H1 (cell line): ENCODE measurements around the gene WBP1L. TPM values are rescaled to one million over a fixed set of nuclear protein-coding genes. Genes with fewer than 3 reads are reported as not detected.

Source experiments
- CTCF ChIA-PET: fragments of 300-600 bp; sonication (Branson Sonifier 250); formaldehyde crosslinking; loops from one replicate; lab custom pipeline; 2021; ENCODE audit not compliant: partially characterized antibody; lab: Charles Lee
- POLR2A ChIA-PET: fragments of 300-600 bp; sonication (Branson Sonifier 250); formaldehyde crosslinking; loops from one replicate; lab custom pipeline; 2021; ENCODE audit warnings: inconsistent platforms; ENCODE audit not compliant: partially characterized antibody; lab: Charles Lee
- DNase-seq, 2 experiments: peaks; one replicate each; pipeline versions ENCODE4 v3.0.0 to v3.0.0-alpha.2; 2010 to 2022; ENCODE audit warnings: low spot score in 2 of 2, low read depth in 1 of 2, mixed read lengths in 1 of 2
- FAIRE-seq: peaks from 2 replicates; lab custom pipeline; 2011; peaks lifted over from hg19 to GRCh38; lab: Jason Lieb, UNC
- H2AFZ ChIP-seq: 2 replicates; pipeline ENCODE4 v1.8.1; 2012; ENCODE audit warnings: low read length, inconsistent platforms
- H2AK5ac ChIP-seq: 2 replicates; pipeline ENCODE4 v1.6.1; 2013; ENCODE audit warnings: low read depth, low read length
- H2BK120ac ChIP-seq: replicated peaks from 2 replicates; pipeline ENCODE3; 2013; ENCODE audit warnings: low read depth, low read length, inconsistent platforms
- H2BK12ac ChIP-seq: 2 replicates; pipeline ENCODE4 v1.6.1; 2013; ENCODE audit warnings: low read depth, low read length
- H2BK15ac ChIP-seq: 2 replicates; pipeline ENCODE4 v1.6.1; 2013; ENCODE audit warnings: low read length
- H2BK20ac ChIP-seq: 2 replicates; pipeline ENCODE4 v1.6.1; 2013; ENCODE audit warnings: low read length
- H2BK5ac ChIP-seq: 2 replicates; pipeline ENCODE4 v1.6.1; 2013; ENCODE audit warnings: low read depth, low read length
- H3K14ac ChIP-seq: 2 replicates; pipeline ENCODE4 v1.6.1; 2013; ENCODE audit warnings: inconsistent platforms; ENCODE audit not compliant: insufficient read length
- H3K18ac ChIP-seq: 2 replicates; pipeline ENCODE4 v1.6.1; 2013; ENCODE audit warnings: low read length; ENCODE audit errors: extremely low read depth
- H3K23ac ChIP-seq: 2 replicates; pipeline ENCODE4 v1.6.1; 2013; ENCODE audit warnings: inconsistent platforms; ENCODE audit not compliant: insufficient read length
- H3K23me2 ChIP-seq: 2 replicates; pipeline ENCODE4 v1.6.1; 2013; ENCODE audit warnings: low read depth, low read length
- H3K27ac ChIP-seq: 2 replicates; pipeline ENCODE4 v1.6.1; 2011; ENCODE audit warnings: low read depth, low read length, inconsistent platforms
- H3K27me3 ChIP-seq, 4 experiments: replicated peaks in 1 of 4; 1 replicate in 1 of 4; 2 replicates in 3 of 4; pipeline versions ENCODE4 v1.6.1 to v1.8.1; 2011 to 2013; ENCODE audit warnings: low read length in 3 of 4, mild to moderate bottlenecking in 3 of 4, inconsistent platforms in 2 of 4, mixed read lengths in 2 of 4, moderate library complexity in 1 of 4; ENCODE audit not compliant: control insufficient read depth in 3 of 4, insufficient read depth in 3 of 4; ENCODE audit errors: extremely low read depth in 1 of 4
- H3K36me3 ChIP-seq, 4 experiments: 2 replicates each; pipeline versions ENCODE4 v1.6.1 to v1.8.1; 2011 to 2013; ENCODE audit warnings: mild to moderate bottlenecking in 4 of 4, low read length in 3 of 4, moderate library complexity in 2 of 4, control low read depth in 1 of 4, inconsistent platforms in 1 of 4; ENCODE audit not compliant: insufficient read depth in 4 of 4, control insufficient read depth in 2 of 4
- H3K4ac ChIP-seq: replicated peaks from 2 replicates; pipeline ENCODE3; 2013; ENCODE audit warnings: low read length, low read depth, mixed read lengths, inconsistent platforms; ENCODE audit not compliant: insufficient read length
- H3K4me1 ChIP-seq, 4 experiments: replicated peaks in 1 of 4; 1 replicate in 1 of 4; 2 replicates in 3 of 4; pipeline versions ENCODE4 v1.6.1 to v1.8.1; 2011 to 2013; ENCODE audit warnings: low read length in 3 of 4, inconsistent platforms in 2 of 4, mixed read lengths in 1 of 4; ENCODE audit not compliant: insufficient read depth in 4 of 4, control insufficient read depth in 3 of 4
- H3K4me2 ChIP-seq, 2 experiments: 2 replicates each; pipeline versions ENCODE4 v1.6.1 to v1.8.1; 2011 to 2013; ENCODE audit warnings: low read depth in 2 of 2, low read length in 2 of 2, control low read depth in 1 of 2, inconsistent platforms in 1 of 2, mild to moderate bottlenecking in 1 of 2; ENCODE audit not compliant: insufficient read depth in 1 of 2
- H3K4me3 ChIP-seq, 4 experiments: fragments of 200-600, 300-600 bp in 1 of 4; sonication (generic), shearing (Covaris generic), sonication (Bioruptor Twin) in 1 of 4; 2 replicates each; pipeline versions ENCODE4 v1.5.1 to v1.8.1; 2011 to 2016; ENCODE audit warnings: low read length in 4 of 4, low read depth in 3 of 4, control low read depth in 2 of 4, inconsistent platforms in 2 of 4, mild to moderate bottlenecking in 2 of 4, mixed read lengths in 1 of 4, moderate library complexity in 1 of 4; ENCODE audit not compliant: insufficient read depth in 2 of 4; ENCODE audit errors: extremely low read depth in 1 of 4
- H3K56ac ChIP-seq: replicated peaks from 2 replicates; pipeline ENCODE3; 2013; ENCODE audit warnings: low read depth, mild to moderate bottlenecking, mixed read lengths, low read length, inconsistent platforms; ENCODE audit not compliant: insufficient read length
- H3K79me1 ChIP-seq: 2 replicates; pipeline ENCODE4 v1.6.1; 2013; ENCODE audit warnings: low read depth, low read length, control low read depth
- H3K79me2 ChIP-seq, 2 experiments: 2 replicates each; pipeline versions ENCODE4 v1.6.1 to v1.8.1; 2012 to 2013; ENCODE audit warnings: low read length in 2 of 2, mild to moderate bottlenecking in 2 of 2, inconsistent platforms in 1 of 2; ENCODE audit not compliant: insufficient read depth in 2 of 2, control insufficient read depth in 1 of 2
- H3K9ac ChIP-seq, 4 experiments: replicated peaks in 1 of 4; 1 replicate in 1 of 4; 2 replicates in 3 of 4; pipeline versions ENCODE4 v1.6.1 to v1.8.1; 2011 to 2013; ENCODE audit warnings: low read depth in 3 of 4, low read length in 3 of 4, control low read depth in 2 of 4, mild to moderate bottlenecking in 2 of 4, moderate library complexity in 2 of 4, inconsistent platforms in 1 of 4; ENCODE audit errors: extremely low read depth in 1 of 4
- H3K9me3 ChIP-seq, 2 experiments: 2 replicates each; pipeline versions ENCODE4 v1.6.1 to v1.8.1; 2012 to 2013; ENCODE audit warnings: mild to moderate bottlenecking in 2 of 2, moderate library complexity in 2 of 2, control low read depth in 1 of 2, inconsistent platforms in 1 of 2, low read depth in 1 of 2, low read length in 1 of 2, mixed read lengths in 1 of 2; ENCODE audit not compliant: insufficient read depth in 2 of 2
- H4K20me1 ChIP-seq, 2 experiments: replicated peaks in 1 of 2; 2 replicates each; pipeline versions ENCODE3 to v1.8.1; 2011 to 2013; ENCODE audit warnings: inconsistent platforms in 2 of 2, low read length in 2 of 2, mild to moderate bottlenecking in 1 of 2; ENCODE audit not compliant: insufficient read depth in 2 of 2, control insufficient read depth in 1 of 2
- H4K5ac ChIP-seq: 2 replicates; pipeline ENCODE4 v1.6.1; 2013; ENCODE audit warnings: low read length, low read depth, mixed read lengths, inconsistent platforms; ENCODE audit not compliant: insufficient read length
- H4K8ac ChIP-seq: 2 replicates; pipeline ENCODE4 v1.8.0; 2013; ENCODE audit warnings: mild to moderate bottlenecking, moderate library complexity, low read length, inconsistent platforms; ENCODE audit not compliant: insufficient read depth; ENCODE audit errors: extremely low read depth
- H4K91ac ChIP-seq: replicated peaks from 2 replicates; pipeline ENCODE3; 2013; ENCODE audit warnings: low read length, mixed read lengths, inconsistent platforms; ENCODE audit not compliant: insufficient read length
- BACH1 ChIP-seq: IDR thresholded peaks from 2 replicates; pipeline ENCODE4 v1.6.1; 2012; ENCODE audit warnings: low read length, improper control_type of control experiment
- CBX8 ChIP-seq: fragments of 300-800, 300-1000 bp; sonication (generic); IDR thresholded peaks from 2 replicates; pipeline ENCODE4 v1.7.1; 2016; ENCODE audit warnings: low read depth, low read length, borderline replicate concordance
- EP300 ChIP-seq, 2 experiments: IDR thresholded peaks; 1 replicate in 1 of 2; 2 replicates in 1 of 2; pipeline ENCODE4 v1.6.1; 2011 to 2012; ENCODE audit warnings: low read depth in 2 of 2, low read length in 2 of 2, mild to moderate bottlenecking in 2 of 2, borderline replicate concordance in 1 of 2, inconsistent platforms in 1 of 2, moderate library complexity in 1 of 2
- GTF2F1 ChIP-seq: IDR thresholded peaks from 2 replicates; pipeline ENCODE4 v1.6.1; 2012; ENCODE audit warnings: low read depth, low read length, improper control_type of control experiment, borderline replicate concordance
- HDAC6 ChIP-seq: IDR thresholded peaks from one replicate; pipeline ENCODE4 v1.7.1; 2012; ENCODE audit warnings: low read depth, mild to moderate bottlenecking, inconsistent platforms, low read length, moderate library complexity
- PHF8 ChIP-seq: fragments of 200-600 bp; sonication (generic); conservative IDR thresholded peaks from 2 replicates; pipeline ENCODE4 v1.7.1; 2012; ENCODE audit warnings: low read depth, mild to moderate bottlenecking, inconsistent platforms, low read length, moderate library complexity
- RBBP5 ChIP-seq: IDR thresholded peaks from 2 replicates; pipeline ENCODE4 v1.7.1; 2012; ENCODE audit warnings: low read depth, mild to moderate bottlenecking, inconsistent platforms, low read length, moderate library complexity, borderline replicate concordance
- SIN3A ChIP-seq, 2 experiments: IDR thresholded peaks in 1 of 2; conservative IDR thresholded peaks in 1 of 2; 2 replicates each; pipeline ENCODE4 v1.6.1; 2011 to 2012; ENCODE audit warnings: low read length in 2 of 2, improper control_type of control experiment in 1 of 2, low read depth in 1 of 2, mild to moderate bottlenecking in 1 of 2
- ZNF274 ChIP-seq: IDR thresholded peaks from 2 replicates; pipeline ENCODE4 v1.7.0; 2012; ENCODE audit warnings: low read length, borderline replicate concordance; ENCODE audit errors: extremely low read depth
- WGBS, 2 experiments: shearing (Covaris generic) in 1 of 2; methylation state at CpG; one replicate each; pipeline versions ENCODE4 v1.1.6 to v1.1.7; 2013 to 2015; ENCODE audit warnings: low lambda C conversion rate in 2 of 2, mixed read lengths in 2 of 2, inconsistent platforms in 1 of 2, low coverage in 1 of 2, missing lambda C conversion rate in 1 of 2; ENCODE audit not compliant: insufficient replicate concordance in 2 of 2, insufficient coverage in 1 of 2, insufficient read length in 1 of 2; ENCODE audit errors: extremely low coverage in 1 of 2, missing lambda C conversion rate in 1 of 2; 5-methylcytosine and 5-hydroxymethylcytosine counted together
- polyA plus RNA-seq, 7 experiments: library from polyadenylated mRNA; depleted of rRNA in 3 of 7; stranded (reverse) in 5 of 7; unstranded in 2 of 7; fragments of >200 nt in 5 of 7; fragments of 200-250 nt in 2 of 7; gene quantifications; 1 replicate in 5 of 7; 2 replicates in 1 of 7; 4 replicates in 1 of 7; pipeline versions ENCODE4 v1.2.1 to v1.2.3, GENCODE V29; 2011 to 2013; ENCODE audit warnings: missing spikeins in 2 of 7, mixed read lengths in 2 of 7
- total RNA-seq: library from RNA; stranded (reverse); fragmentation: NEBNext Ultra II Directional; extraction: Animal tissue kit (Norgen Biotek cat#: 25700); gene quantifications from 2 replicates; pipeline ENCODE4 v1.2.1, GENCODE V29; 2021
- TF ChIP-seq, protein P1 (sequence below): IDR thresholded peaks from 2 replicates; pipeline ENCODE4 v1.6.1; 2012; ENCODE audit warnings: inconsistent platforms
- TF ChIP-seq, protein P2 (sequence below): IDR thresholded peaks from 2 replicates; pipeline ENCODE4 v1.6.1; 2011; ENCODE audit warnings: low read length, improper control_type of control experiment

The WBP1L gene
- total and polyA plus RNA-seq, 2 of the 8 experiments (the other 6 are each of a cell fraction or from before 2014, with no cell fraction given) = 26.6 to 29.9 TPM

DNA sequence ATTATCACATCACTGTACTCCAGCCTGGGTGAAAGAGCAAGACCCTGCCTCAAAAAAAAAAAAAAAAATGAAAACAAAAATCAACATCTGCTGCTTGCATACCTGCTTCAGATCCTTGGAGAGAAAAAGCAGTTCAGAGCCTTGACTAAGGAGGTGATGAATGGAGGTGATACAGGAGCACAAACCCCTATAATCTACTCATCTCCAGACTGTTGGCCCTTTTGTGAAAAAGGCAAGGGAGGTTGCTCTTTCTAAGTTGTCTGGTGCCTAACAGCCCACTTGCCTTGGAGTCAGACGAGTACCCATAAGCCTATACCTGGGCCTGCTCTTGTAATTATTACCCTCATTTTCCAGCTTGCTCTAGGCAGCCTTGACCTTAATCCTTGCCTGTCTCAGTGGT is 27.9 kb upstream of the WBP1L start:
- Histone ChIP-seq H4K8ac (no peak overlapping the region), H3K4ac (no peak overlapping the region), H3K4me1 (peaks cover 5 to 22% (median 14%) of the 10 kb centered on the region in 4 experiments; a peak in 6 of 7 replicates), H4K20me1 (peaks cover 2 to 12% of the 10 kb centered on the region in 2 experiments), H2BK20ac (no peak overlapping the region), H3K9me3 (no peaks in the 10 kb centered on the region), H3K9ac (no peak overlapping the region), H2BK12ac (no peak overlapping the region), H3K23ac (no peak overlapping the region), H3K18ac (no peak overlapping the region), H3K14ac (no peak overlapping the region), H4K91ac (no peak overlapping the region), H3K56ac (no peak overlapping the region), H2AFZ (no peak overlapping the region), H3K27ac (no peak overlapping the region), H2BK15ac (no peak overlapping the region), H3K4me3 (peak overlapping the region in 1 of 4 experiments; percentile 96; a peak in 2 of 8 replicates), H4K5ac (no peak overlapping the region), H3K23me2 (peaks cover 8% of the 10 kb centered on the region; the same call in 1 of the 2 replicates), H2BK120ac (no peak overlapping the region), H2AK5ac (no peak overlapping the region; the same call in 1 of the 2 replicates), H3K79me1 (peaks cover 4% of the 10 kb centered on the region; the same call in 1 of the 2 replicates), H2BK5ac (no peak overlapping the region), H3K36me3 (peaks cover 0 to 17% (median 2%) of the 10 kb centered on the region in 4 experiments; a peak in 4 of 8 replicates), H3K27me3 (no peaks in the 10 kb centered on the region), H3K79me2 (peaks cover 0 to 73% of the 10 kb centered on the region in 2 experiments; a peak in 2 of 4 replicates), H3K4me2 (peak overlapping the region; percentile 78 to 83)
- DNase-seq (no peak), FAIRE-seq (no peak)
- CTCF ChIA-PET = interaction anchor here (1.2 to 1.3 kb wide), 2 partner anchors 41 to 47 kb away, joined by 3 read pairs; no protein-coding TSS in a partner anchor
- 84% methylated on average over 1 of the region's 1 CpG; no CpG with 5 or more reads in 1 of the 2 experiments for WGBS, 2 experiments
- POLR2A ChIA-PET = interaction anchor here (0.6 to 7.3 kb wide), 6 partner anchors 10 to 138 kb away, joined by 4 to 53 read pairs (median 10); partner anchors contain the start of genes BORCS7 and WBP1L
- TF ChIP-seq EP300 (IDR thresholded peaks at IDR 0.05; ENCODE audit: borderline replicate concordance in 1 of 2, low read depth in 2 of 2, low read length in 2 of 2) = no peak
- TF ChIP-seq RBBP5 = no peak
- no peak for TF ChIP-seq HDAC6
- TF ChIP-seq BACH1 = no peak
- TF ChIP-seq, protein P1, sequence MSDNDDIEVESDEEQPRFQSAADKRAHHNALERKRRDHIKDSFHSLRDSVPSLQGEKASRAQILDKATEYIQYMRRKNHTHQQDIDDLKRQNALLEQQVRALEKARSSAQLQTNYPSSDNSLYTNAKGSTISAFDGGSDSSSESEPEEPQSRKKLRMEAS = no peak
- TF ChIP-seq, protein P2, sequence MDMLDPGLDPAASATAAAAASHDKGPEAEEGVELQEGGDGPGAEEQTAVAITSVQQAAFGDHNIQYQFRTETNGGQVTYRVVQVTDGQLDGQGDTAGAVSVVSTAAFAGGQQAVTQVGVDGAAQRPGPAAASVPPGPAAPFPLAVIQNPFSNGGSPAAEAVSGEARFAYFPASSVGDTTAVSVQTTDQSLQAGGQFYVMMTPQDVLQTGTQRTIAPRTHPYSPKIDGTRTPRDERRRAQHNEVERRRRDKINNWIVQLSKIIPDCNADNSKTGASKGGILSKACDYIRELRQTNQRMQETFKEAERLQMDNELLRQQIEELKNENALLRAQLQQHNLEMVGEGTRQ = no peak
- no peak for TF ChIP-seq GTF2F1
- TF ChIP-seq SIN3A (conservative IDR thresholded peaks at IDR 0.05 in 1 of 2, IDR thresholded peaks at IDR 0.05 in 1 of 2; ENCODE audit: low read depth in 1 of 2, low read length in 2 of 2) = no peak
- no peak for TF ChIP-seq ZNF274
- TF ChIP-seq CBX8 = no peak
- no peak for TF ChIP-seq PHF8
